BE2C (cell line): ENCODE measurements around the gene SNX10.

Source experiments
- DNase-seq: peaks from one replicate; pipeline ENCODE4 v3.0.0-alpha.2; 2020
- H3K27me3 ChIP-seq: fragments of 250-450 bp; sonication (Bioruptor Pico); 2 replicates; pipeline ENCODE4 v1.5.1; 2020; ENCODE audit warnings: mild to moderate bottlenecking
- H3K36me3 ChIP-seq: fragments of 250-450 bp; sonication (Bioruptor Pico); 2 replicates; pipeline ENCODE4 v1.5.1; 2020; ENCODE audit warnings: mild to moderate bottlenecking
- H3K4me1 ChIP-seq: fragments of 250-450 bp; sonication (Bioruptor Pico); 2 replicates; pipeline ENCODE4 v1.5.1; 2020
- H3K4me3 ChIP-seq: 2 replicates; pipeline ENCODE4 v1.5.1; 2011; ENCODE audit warnings: low read depth, low read length
- H3K9me3 ChIP-seq: fragments of 250-450 bp; sonication (Bioruptor Pico); 2 replicates; pipeline ENCODE4 v1.5.1; 2020
- CTCF ChIP-seq: IDR thresholded peaks from 2 replicates; pipeline ENCODE4 v1.5.1; 2012; ENCODE audit warnings: mild to moderate bottlenecking, low read depth, low read length

The SNX10 gene

GRCh38 chr7:26378016-26378415 is 86.4 kb downstream of the SNX10 start:
- Histone ChIP-seq H3K27me3 (peaks cover 75% of the 10 kb centered on the region), H3K9me3 (peaks cover 3% of the 10 kb centered on the region; the same call in 1 of the 2 replicates), H3K4me3 (no peak overlapping the region), H3K36me3 (no peaks in the 10 kb centered on the region), H3K4me1 (no peaks in the 10 kb centered on the region)
- no peak for TF ChIP-seq CTCF
- no peak for DNase-seq

GRCh38 chr7:26379711-26380110 is 88.0 kb downstream of the SNX10 start:
- H3K27me3 ChIP-seq: peaks cover 69% of the 10 kb centered on the region
- TF ChIP-seq CTCF: no peak

GRCh38 chr7:26381476-26382353 is 90.1 kb downstream of the SNX10 start:
- Histone ChIP-seq H3K36me3 (no peaks in the 10 kb centered on the region), H3K27me3 (peaks cover 56% of the 10 kb centered on the region), H3K4me3 (no peak overlapping the region), H3K4me1 (no peaks in the 10 kb centered on the region), H3K9me3 (peaks cover 3% of the 10 kb centered on the region; the same call in 1 of the 2 replicates)
- no peak for TF ChIP-seq CTCF
- DNase-seq: no peak

More at GRCh38 chr7:26379711-26380110, 88.0 kb downstream of the SNX10 start:
- Histone ChIP-seq H3K4me1 (no peaks in the 10 kb centered on the region), H3K4me3 (no peak overlapping the region), H3K36me3 (no peaks in the 10 kb centered on the region), H3K9me3 (peaks cover 3% of the 10 kb centered on the region; the same call in 1 of the 2 replicates)
- no peak for DNase-seq

- no peak for TF ChIP-seq CTCF
- Histone ChIP-seq H3K4me3 (no peak overlapping the region), H3K4me1 (no peaks in the 10 kb centered on the region), H3K9me3 (no peaks in the 10 kb centered on the region), H3K27me3 (peaks cover 54% of the 10 kb centered on the region), H3K36me3 (no peaks in the 10 kb centered on the region)
- DNase-seq: no peak
These were observed 93.6 kb downstream of the SNX10 start for GRCh38 chr7:26385240-26385639.

- Histone ChIP-seq H3K4me1 (no peaks in the 10 kb centered on the region), H3K27me3 (peaks cover 62% of the 10 kb centered on the region), H3K4me3 (no peak overlapping the region), H3K36me3 (no peaks in the 10 kb centered on the region), H3K9me3 (no peaks in the 10 kb centered on the region)
- DNase-seq: no peak
- TF ChIP-seq CTCF: no peak
These were observed 96.1 kb downstream of the SNX10 start for GRCh38 chr7:26387731-26388130.

GRCh38 chr7:26388256-26388655 is 96.6 kb downstream of the SNX10 start:
- no peaks in the 10 kb centered on the region for H3K4me1 ChIP-seq
- peaks cover 63% of the 10 kb centered on the region for H3K27me3 ChIP-seq
- no peak for DNase-seq
- no peaks in the 10 kb centered on the region for H3K9me3 ChIP-seq
- no peaks in the 10 kb centered on the region for H3K36me3 ChIP-seq
- no peak overlapping the region for H3K4me3 ChIP-seq
- TF ChIP-seq CTCF: no peak
